AG09309 (cell line): ENCODE results near the gene CFH.
"Not testable (repeated sequence)": the region's sequence is repeated elsewhere in the genome, so short reads cannot be mapped to it uniquely, and the experiment has no call there.

Source experiments
- DNase-seq: peaks from one replicate; pipeline ENCODE4 v3.0.0-alpha.2; 2010; ENCODE audit warnings: low read depth
- H3K4me3 ChIP-seq: 2 replicates; pipeline ENCODE4 v1.5.1; 2011; ENCODE audit warnings: mild to moderate bottlenecking, low read depth, low read length, moderate library complexity; ENCODE audit not compliant: control insufficient read depth
- CTCF ChIP-seq: IDR thresholded peaks from 2 replicates; pipeline ENCODE4 v1.5.1; 2011; ENCODE audit warnings: mild to moderate bottlenecking, low read depth, low read length, inconsistent platforms; ENCODE audit not compliant: insufficient read depth, control insufficient read depth; ENCODE audit errors: missing control alignments

CFH gene

GRCh38 chr1:196619721-196620120 is 32.1 kb upstream of the CFH start:
- no peak overlapping the region for H3K4me3 ChIP-seq
- no peak for DNase-seq
- TF ChIP-seq CTCF, result no peak

GRCh38 chr1:196623079-196623478 is 28.8 kb upstream of the CFH start:
- no peak for TF ChIP-seq CTCF
- no peak for DNase-seq
- H3K4me3 ChIP-seq, result no peak overlapping the region

- DNase-seq, result no peak
- TF ChIP-seq CTCF, result no peak
- no peak overlapping the region for H3K4me3 ChIP-seq
Observed at GRCh38 chr1:196628838-196629237, 23.0 kb upstream of the CFH start.

GRCh38 chr1:196637606-196638005 is 14.2 kb upstream of the CFH start:
- no peak for DNase-seq
- TF ChIP-seq CTCF, result no peak

GRCh38 chr1:196638466-196638865 is 13.4 kb upstream of the CFH start:
- TF ChIP-seq CTCF, result no peak
- no peak for DNase-seq
- H3K4me3 ChIP-seq, result no peak overlapping the region

More at GRCh38 chr1:196637606-196638005, 14.2 kb upstream of the CFH start:
- no peak overlapping the region for H3K4me3 ChIP-seq

GRCh38 chr1:196639291-196639690 is 12.6 kb upstream of the CFH start:
- DNase-seq, H3K4me3 ChIP-seq: not testable (repeated sequence)

- no peak for TF ChIP-seq CTCF
- DNase-seq, result no peak
- no peak overlapping the region for H3K4me3 ChIP-seq
Observed at GRCh38 chr1:196640976-196641375, 10.9 kb upstream of the CFH start.
